ENCODE data around the gene CD99L2. TPM values are rescaled to one million over a fixed set of nuclear protein-coding genes. Genes with fewer than 3 reads are reported as not detected.

CD99L2 gene
- total RNA-seq, 6 experiments from 2014 or later: 25.5 to 53.6 (median 33.0) TPM

GRCh38 chrX:150869450-150869849 lies 29.0 kb downstream of the CD99L2 start:
- 39% methylated on average over 3 of the region's 3 CpGs for WGBS (ENCODE audit: insufficient coverage, low coverage, low lambda C conversion rate, missing lambda C conversion rate)
- ATAC-seq: no peak
- Histone ChIP-seq H3K36me3 (no peaks in the 10 kb centered on the region), H3K27ac (no peak overlapping the region), H3K27me3 (no peaks in the 10 kb centered on the region), H3K4me3 (no peak overlapping the region), H3K9me3 (no peaks in the 10 kb centered on the region), H3K4me1 (no peaks in the 10 kb centered on the region)
- TF ChIP-seq POLR2A (IDR thresholded peaks at IDR 0.05): no peak
- no peak for TF ChIP-seq CTCF (IDR thresholded peaks at IDR 0.05)
- no peak for DNase-seq
- intact Hi-C loops (cut with DNase I): no loop called here

DNA sequence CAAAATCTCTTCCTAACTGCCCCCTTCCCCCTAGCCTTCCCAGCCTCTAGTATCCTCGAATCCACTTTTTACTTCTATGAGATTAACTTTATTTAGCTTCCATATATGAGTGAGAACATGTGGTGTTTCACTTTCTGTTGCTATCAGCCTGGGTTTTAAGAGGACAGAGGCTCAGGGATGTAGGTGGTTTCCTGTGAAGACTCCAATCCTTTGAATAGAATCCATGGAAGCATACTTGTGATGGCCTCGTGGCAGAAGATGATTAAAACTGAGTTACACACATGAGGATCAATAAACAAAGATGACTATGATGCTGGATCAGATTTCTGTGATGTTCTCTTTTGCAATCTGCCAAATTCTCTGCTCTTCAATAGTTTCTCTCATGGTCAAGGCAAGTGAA lies 29.8 kb downstream of the CD99L2 start:
- no peak for DNase-seq
- WGBS (ENCODE audit: insufficient coverage, low coverage, low lambda C conversion rate, missing lambda C conversion rate): 40% methylated on average over 2 of the region's 2 CpGs
- Histone ChIP-seq H3K27me3 (no peaks in the 10 kb centered on the region), H3K4me1 (no peaks in the 10 kb centered on the region), H3K36me3 (no peaks in the 10 kb centered on the region), H3K4me3 (no peak overlapping the region), H3K9me3 (no peaks in the 10 kb centered on the region), H3K27ac (no peak overlapping the region)
- intact Hi-C loops (cut with DNase I): no loop called here
- no peak for TF ChIP-seq CTCF (IDR thresholded peaks at IDR 0.05)
- no peak for TF ChIP-seq POLR2A (IDR thresholded peaks at IDR 0.05)
- no peak for ATAC-seq

- Histone ChIP-seq H3K27ac (no peak overlapping the region), H3K4me1 (no peaks in the 10 kb centered on the region), H3K9me3 (no peaks in the 10 kb centered on the region), H3K27me3 (no peaks in the 10 kb centered on the region), H3K4me3 (no peak overlapping the region), H3K36me3 (peaks cover 0 to 1% (median 0%) of the 10 kb centered on the region in 4 donors)
- DNase-seq (no peak), ATAC-seq (no peak)
- 52% methylated on average over 3 of the region's 3 CpGs for WGBS (ENCODE audit: insufficient coverage, low coverage, low lambda C conversion rate, missing lambda C conversion rate)
- intact Hi-C loops (cut with DNase I): no loop called here
- TF ChIP-seq POLR2A (IDR thresholded peaks at IDR 0.05) (no peak), CTCF (IDR thresholded peaks at IDR 0.05) (no peak)
Measured at GRCh38 chrX:150864127-150864526, 34.3 kb downstream of the CD99L2 start.

- TF ChIP-seq CTCF (IDR thresholded peaks at IDR 0.05) (no peak), POLR2A (IDR thresholded peaks at IDR 0.05) (no peak)
- intact Hi-C loops (cut with DNase I): no loop called here
Measured at GRCh38 chrX:150863191-150863590, 35.3 kb downstream of the CD99L2 start.

DNA sequence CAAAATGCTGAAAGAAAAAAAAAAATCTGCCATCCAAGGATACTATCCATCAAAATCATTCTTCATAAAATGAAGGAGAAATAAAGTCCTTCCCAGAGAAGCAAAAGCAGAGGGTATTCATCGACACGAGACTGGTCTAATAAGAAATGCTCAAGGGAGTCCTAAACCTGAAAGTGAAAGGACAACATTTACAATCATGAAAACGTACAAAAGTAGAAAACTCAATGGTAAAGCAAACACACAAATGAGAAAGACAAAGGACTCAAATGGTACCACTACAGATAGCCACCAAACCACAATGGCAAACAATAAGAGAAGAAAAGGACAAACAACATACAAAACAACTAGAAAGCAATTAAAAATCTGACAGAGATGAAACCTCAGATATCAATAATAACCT lies 41.0 kb downstream of the CD99L2 start:
- intact Hi-C loops (cut with DNase I): no loop called here
- H3K27ac ChIP-seq: no peak overlapping the region
- no peaks in the 10 kb centered on the region for H3K4me1 ChIP-seq
- WGBS (ENCODE audit: insufficient coverage, low coverage, low lambda C conversion rate, missing lambda C conversion rate): 49% methylated on average over 3 of the region's 3 CpGs
- peaks cover 0 to 6% (median 0%) of the 10 kb centered on the region in 4 donors for H3K9me3 ChIP-seq
- no peak for TF ChIP-seq POLR2A (IDR thresholded peaks at IDR 0.05)
- no peak for TF ChIP-seq CTCF (IDR thresholded peaks at IDR 0.05)
- H3K4me3 ChIP-seq: no peak overlapping the region
- no peaks in the 10 kb centered on the region for H3K27me3 ChIP-seq
- no peak for DNase-seq
- peaks cover 0 to 1% (median 0%) of the 10 kb centered on the region in 4 donors for H3K36me3 ChIP-seq
- ATAC-seq: no peak

More at GRCh38 chrX:150863191-150863590, 35.3 kb downstream of the CD99L2 start:
- Histone ChIP-seq H3K27me3 (no peaks in the 10 kb centered on the region), H3K36me3 (peaks cover 0 to 1% (median 0%) of the 10 kb centered on the region in 4 donors), H3K4me1 (no peaks in the 10 kb centered on the region), H3K4me3 (no peak overlapping the region), H3K9me3 (no peaks in the 10 kb centered on the region), H3K27ac (no peak overlapping the region)
- no peak for DNase-seq
- no peak for ATAC-seq
